ENCODE results near the gene NDST3.

DNA sequence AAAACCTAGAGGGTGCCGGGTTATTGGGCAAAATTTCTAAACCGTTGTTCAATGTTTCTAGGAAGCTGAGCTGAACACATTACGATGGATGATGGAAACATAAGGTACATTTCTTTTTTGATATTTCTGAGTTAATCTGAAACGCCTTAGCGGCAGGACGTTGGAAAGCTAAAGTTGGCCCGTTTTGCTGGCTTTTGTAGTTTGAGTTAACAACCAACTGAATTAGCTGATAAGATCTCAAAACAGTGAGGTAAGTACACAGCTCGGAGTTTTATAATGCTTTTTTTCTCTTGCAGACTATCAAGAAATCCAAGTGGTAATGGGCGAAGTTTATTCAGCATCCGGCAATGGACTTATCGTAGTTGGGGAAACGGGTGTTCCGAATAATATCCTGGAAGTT is 245.0 kb downstream of the NDST3 start:
- TF ChIP-seq CTCF (IDR thresholded peaks at IDR 0.05) (no peak), POLR2A (IDR thresholded peaks at IDR 0.05) (no peak)
